NT2/D1 (cell line): ENCODE results near the gene FTCD.

Source experiments
- DNase-seq: peaks from one replicate; pipeline ENCODE4 v3.0.0-alpha.2; 2011; ENCODE audit warnings: low read depth, low spot score
- H3K27me3 ChIP-seq: 2 replicates; pipeline ENCODE4 v1.6.0; 2011; ENCODE audit warnings: mild to moderate bottlenecking; ENCODE audit not compliant: insufficient read length, insufficient read depth
- H3K36me3 ChIP-seq: 2 replicates; pipeline ENCODE4 v1.6.1; 2011; ENCODE audit warnings: mild to moderate bottlenecking, low read length, mixed read lengths; ENCODE audit not compliant: insufficient read depth, insufficient read length
- H3K4me1 ChIP-seq: 2 replicates; pipeline ENCODE4 v1.5.1; 2011; ENCODE audit not compliant: insufficient read depth, insufficient read length
- H3K4me3 ChIP-seq: 2 replicates; pipeline ENCODE4 v1.5.1; 2011; ENCODE audit warnings: low read depth; ENCODE audit not compliant: insufficient read length
- H3K9ac ChIP-seq: 2 replicates; pipeline ENCODE4 v1.6.0; 2011; ENCODE audit warnings: low read depth; ENCODE audit not compliant: insufficient read length
- H3K9me3 ChIP-seq: 2 replicates; pipeline ENCODE4 v1.5.1; 2011; ENCODE audit warnings: mild to moderate bottlenecking, low read length; ENCODE audit not compliant: insufficient read depth
- SUZ12 ChIP-seq: IDR thresholded peaks from 2 replicates; pipeline ENCODE4 v1.6.1; 2011; ENCODE audit not compliant: insufficient read length, insufficient read depth; ENCODE audit errors: extremely low read depth
- YY1 ChIP-seq: IDR thresholded peaks from 2 replicates; pipeline ENCODE4 v1.6.1; 2011; ENCODE audit not compliant: insufficient read length, insufficient read depth
- ZNF274 ChIP-seq: IDR thresholded peaks from 2 replicates; pipeline ENCODE4 v1.6.1; 2011; ENCODE audit warnings: mild to moderate bottlenecking, low read depth, low read length

FTCD gene

DNA sequence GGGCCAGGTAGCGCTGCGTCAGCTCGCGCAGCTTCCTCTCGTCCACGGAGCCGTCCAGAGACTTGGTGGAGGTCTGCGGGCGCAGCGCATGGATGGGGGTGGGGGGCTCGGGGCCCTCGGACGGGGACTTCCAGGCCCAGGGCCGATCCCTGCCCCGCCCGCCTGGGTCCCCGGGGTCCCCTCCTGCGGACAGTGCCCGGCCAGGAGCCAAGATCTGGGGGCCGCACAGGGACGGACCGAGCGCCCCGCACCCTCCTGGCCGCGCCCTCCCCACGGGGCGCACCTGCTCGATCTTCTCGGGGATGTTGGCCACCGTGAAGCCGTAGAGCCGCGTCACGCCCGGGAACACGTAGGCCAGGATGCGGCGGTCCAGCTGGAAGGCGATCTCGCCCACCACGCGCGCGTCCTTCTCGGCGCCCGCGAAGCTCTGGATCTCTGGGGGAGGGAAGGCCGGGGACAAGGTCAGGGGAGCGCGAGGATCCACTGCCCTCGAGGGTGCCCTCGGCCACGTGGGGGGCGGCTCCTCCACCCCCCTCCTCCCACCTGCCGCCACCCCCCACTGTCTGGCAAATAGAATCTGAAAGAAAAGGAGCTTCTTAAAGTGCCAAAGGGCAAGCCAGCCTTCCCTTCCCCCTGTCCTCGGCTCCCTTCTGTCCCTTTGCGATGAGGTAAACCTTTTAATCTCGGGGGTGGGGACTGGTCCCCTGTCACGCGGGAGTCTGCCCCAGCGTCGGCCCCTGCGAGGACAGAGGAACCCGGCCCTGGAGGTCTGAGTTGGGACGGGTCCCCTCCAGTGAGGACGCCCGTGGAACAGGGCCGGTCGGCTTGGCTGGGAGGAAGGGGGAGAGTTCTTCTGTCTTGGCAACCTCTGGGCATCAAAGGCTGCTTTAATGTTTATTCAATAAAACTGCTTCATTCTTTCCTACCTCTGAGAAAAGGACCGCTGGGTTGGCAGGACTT is 6.5 kb upstream of the FTCD start:
- H3K27me3 ChIP-seq, result no peaks in the 10 kb centered on the region
- TF ChIP-seq YY1, result no peak
- TF ChIP-seq ZNF274, result no peak
- no peak for TF ChIP-seq SUZ12
- no peak overlapping the region for H3K4me3 ChIP-seq
- no peak overlapping the region for H3K9ac ChIP-seq
- H3K9me3 ChIP-seq, result peaks cover 24% of the 10 kb centered on the region; the same call in 1 of the 2 replicates
- H3K36me3 ChIP-seq, result peaks cover 18% of the 10 kb centered on the region
- DNase-seq, result no peak
- H3K4me1 ChIP-seq, result peaks cover 2% of the 10 kb centered on the region

- Histone ChIP-seq H3K9ac (no peak overlapping the region), H3K27me3 (no peaks in the 10 kb centered on the region), H3K4me3 (no peak overlapping the region), H3K4me1 (peaks cover 2% of the 10 kb centered on the region), H3K36me3 (peaks cover 24% of the 10 kb centered on the region), H3K9me3 (peaks cover 24% of the 10 kb centered on the region; the same call in 1 of the 2 replicates)
- TF ChIP-seq SUZ12, result no peak
- no peak for TF ChIP-seq YY1
- no peak for TF ChIP-seq ZNF274
- no peak for DNase-seq
Measured at GRCh38 chr21:46160907-46161632, 5.7 kb upstream of the FTCD start.

GRCh38 chr21:46160657-46160906 is 5.2 kb upstream of the FTCD start:
- Histone ChIP-seq H3K36me3 (peaks cover 25% of the 10 kb centered on the region), H3K9me3 (peaks cover 24% of the 10 kb centered on the region; the same call in 1 of the 2 replicates), H3K27me3 (no peaks in the 10 kb centered on the region), H3K4me1 (peaks cover 7% of the 10 kb centered on the region), H3K4me3 (no peak overlapping the region), H3K9ac (no peak overlapping the region)
- TF ChIP-seq YY1 (no peak), SUZ12 (no peak), ZNF274 (no peak)
- no peak for DNase-seq

DNA sequence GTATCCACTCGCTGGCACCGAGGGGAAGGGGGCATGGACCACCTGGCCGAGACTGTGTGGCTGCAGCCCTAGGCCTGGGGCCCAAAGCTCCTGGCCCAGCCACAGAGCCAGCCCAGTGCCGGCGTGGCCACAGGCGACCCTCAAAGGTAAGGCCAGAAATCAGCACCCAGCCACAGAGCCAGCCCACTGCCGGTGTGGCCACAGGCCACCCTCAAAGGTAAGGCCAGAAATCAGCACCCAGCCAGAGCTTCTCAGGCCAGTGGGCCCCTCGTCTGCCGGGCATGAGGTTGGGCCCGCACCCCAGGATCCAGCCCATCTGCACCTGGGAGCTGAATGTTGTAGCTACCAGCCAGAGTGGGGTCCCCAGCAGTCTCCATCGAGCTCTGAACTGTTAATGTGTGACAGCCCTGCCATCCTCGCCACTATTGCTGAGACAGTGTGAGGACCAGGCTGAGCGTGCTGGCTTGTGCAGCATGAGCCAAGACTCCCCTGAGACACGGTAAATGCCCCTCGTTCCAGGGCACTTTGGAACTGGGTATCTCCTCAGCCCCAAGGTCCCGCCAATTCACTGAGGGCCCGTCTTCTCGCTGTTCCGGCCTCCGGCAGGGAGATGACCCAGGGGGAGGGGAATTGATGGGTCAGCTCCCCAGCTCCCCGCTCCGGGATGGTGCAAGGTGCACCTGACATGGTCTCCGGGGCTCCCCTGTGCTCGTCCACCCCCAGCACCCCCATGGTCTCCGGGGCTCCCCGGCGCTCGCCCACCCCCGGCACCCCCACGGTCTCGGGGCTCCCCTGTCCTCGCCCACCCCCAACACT is 4.7 kb upstream of the FTCD start:
- H3K9ac ChIP-seq, result peak overlapping the region; percentile 9
- peaks cover 25% of the 10 kb centered on the region for H3K36me3 ChIP-seq
- DNase-seq, result no peak
- TF ChIP-seq YY1, result no peak
- H3K4me3 ChIP-seq, result no peak overlapping the region
- peaks cover 24% of the 10 kb centered on the region; the same call in 1 of the 2 replicates for H3K9me3 ChIP-seq
- H3K4me1 ChIP-seq, result peaks cover 12% of the 10 kb centered on the region
- no peaks in the 10 kb centered on the region for H3K27me3 ChIP-seq

DNA sequence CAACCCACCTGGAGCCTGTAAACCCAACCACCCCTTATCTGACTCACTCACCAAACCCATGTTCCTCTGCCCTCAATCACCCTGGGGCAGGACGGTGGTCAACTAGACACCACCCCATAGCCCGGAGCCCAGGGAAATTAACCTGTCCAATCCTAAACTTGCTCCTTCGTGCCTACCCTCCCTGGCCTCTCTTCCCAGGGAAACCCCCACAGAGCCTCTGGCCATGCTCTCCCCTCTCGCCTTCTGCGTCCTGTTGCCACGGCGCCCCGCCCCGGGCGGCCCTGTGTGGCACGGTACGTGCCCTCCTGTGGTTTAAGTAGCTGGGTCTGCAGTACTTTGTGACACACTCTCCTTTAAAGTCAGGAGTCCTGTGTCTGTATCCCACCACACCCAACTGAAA is 4.0 kb upstream of the FTCD start:
- Histone ChIP-seq H3K4me1 (peaks cover 17% of the 10 kb centered on the region), H3K27me3 (no peaks in the 10 kb centered on the region), H3K36me3 (peaks cover 25% of the 10 kb centered on the region), H3K9me3 (peaks cover 24% of the 10 kb centered on the region; the same call in 1 of the 2 replicates), H3K4me3 (no peak overlapping the region), H3K9ac (peak overlapping the region; percentile 9)
- TF ChIP-seq YY1 (no peak), SUZ12 (no peak), ZNF274 (no peak)
- DNase-seq, result no peak

DNA sequence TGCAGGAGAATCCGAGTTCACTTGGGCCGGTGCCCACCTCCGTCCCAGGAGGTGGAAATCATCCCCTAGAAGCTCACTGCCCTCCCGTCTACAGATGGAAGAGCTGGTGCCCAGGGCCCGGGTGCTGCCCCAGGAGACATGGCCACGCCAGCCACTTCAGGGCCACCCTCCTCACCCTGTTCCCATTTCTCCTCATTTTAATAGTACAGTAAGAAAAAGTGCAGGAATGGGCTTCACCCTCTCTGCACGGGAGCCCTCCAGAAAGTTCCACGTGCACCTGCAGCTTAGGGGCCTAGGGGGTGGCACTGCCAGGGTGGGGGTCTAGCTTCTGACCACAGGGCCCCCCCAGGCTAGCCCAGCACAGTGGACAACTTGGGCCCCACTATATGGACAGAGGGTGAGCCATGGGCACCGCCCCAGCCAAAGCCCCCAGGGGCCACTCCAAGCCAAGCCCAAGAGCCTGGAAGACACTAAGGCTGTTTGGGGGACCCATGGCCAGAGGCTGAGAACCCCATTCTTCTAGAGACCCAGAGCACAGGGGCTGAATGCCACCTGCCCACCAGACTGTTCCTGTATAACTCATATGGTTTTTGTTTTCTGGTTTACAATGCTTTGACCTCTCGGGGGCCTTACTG is 3.4 kb upstream of the FTCD start:
- peaks cover 24% of the 10 kb centered on the region; the same call in 1 of the 2 replicates for H3K9me3 ChIP-seq
- no peaks in the 10 kb centered on the region for H3K27me3 ChIP-seq
- no peak for TF ChIP-seq ZNF274
- no peak for TF ChIP-seq SUZ12
- no peak for TF ChIP-seq YY1
- no peak overlapping the region for H3K4me3 ChIP-seq
- no peak for DNase-seq
- H3K9ac ChIP-seq, result no peak overlapping the region
- peaks cover 19% of the 10 kb centered on the region for H3K4me1 ChIP-seq
- peaks cover 21% of the 10 kb centered on the region for H3K36me3 ChIP-seq
